Adrenal gland (tissue), 12 donors: ENCODE data around the gene RBBP7. TPM values are rescaled to one million over a fixed set of nuclear protein-coding genes. Genes with fewer than 3 reads are reported as not detected.
A peak's percentile ranks its signal among the peaks of the same experiment; 100 is the strongest.

ENCODE experiments used
- DNase-seq, 7 donors: peaks; one replicate each; pipeline ENCODE4 v3.0.0-alpha.2; 2019 to 2020
- H3K27ac ChIP-seq, 5 donors: fragments of 200-600 bp; sonication (generic) in 4 of 5; 1 replicate in 3 of 5; 2 replicates in 2 of 5; pipeline versions ENCODE4 v1.5.1 to v1.8.0; 2016 to 2020; ENCODE audit warnings: mild to moderate bottlenecking in 1 of 5
- H3K27me3 ChIP-seq: fragments of 200-600 bp; 2 replicates; pipeline ENCODE4 v1.8.0; 2021
- H3K36me3 ChIP-seq, 2 donors: fragments of 200-600 bp; replicated peaks in 1 of 2; 1 replicate in 1 of 2; 2 replicates in 1 of 2; pipeline versions ENCODE4 v1.5.1 to v1.8.0; 2018 to 2022
- H3K4me1 ChIP-seq, 2 donors: fragments of 200-600 bp; replicated peaks in 1 of 2; 1 replicate in 1 of 2; 2 replicates in 1 of 2; pipeline versions ENCODE4 v1.5.1 to v1.8.0; 2018 to 2021
- H3K4me3 ChIP-seq, 4 donors: fragments of 200-600 bp; sonication (generic) in 3 of 4; one replicate each; pipeline ENCODE4 v1.5.1; 2016 to 2018
- H3K9me3 ChIP-seq, 3 donors: fragments of 200-600 bp; sonication (generic) in 1 of 3; replicated peaks in 1 of 3; 1 replicate in 2 of 3; 2 replicates in 1 of 3; pipeline versions ENCODE4 v1.5.1 to v1.8.0; 2016 to 2021
- CTCF ChIP-seq, 6 experiments: fragments of 450-650 bp in 4 of 6; fragments of 200-600 bp in 2 of 6; sonication (generic) in 1 of 6; IDR thresholded peaks; 1 replicate in 5 of 6; 2 replicates in 1 of 6; pipeline versions ENCODE4 v1.5.1 to v1.8.0; 2016 to 2021; ENCODE audit warnings: antibody characterized with exemption in 6 of 6, mild to moderate bottlenecking in 2 of 6, moderate library complexity in 1 of 6
- POLR2A ChIP-seq, 2 donors: fragments of 450-650 bp; IDR thresholded peaks; one replicate each; pipeline ENCODE4 v1.6.1; 2017; ENCODE audit warnings: antibody characterized with exemption in 2 of 2, mild to moderate bottlenecking in 2 of 2, moderate library complexity in 1 of 2
- WGBS, 4 donors: extraction: QIAGEN DNeasy Blood & Tissue Kit in 2 of 4; methylation state at CpG; one replicate each; pipeline versions ENCODE4 v1.1.5 to v1.1.7; 2013 to 2017; 5-methylcytosine and 5-hydroxymethylcytosine counted together
- intact Hi-C, 2 donors: fragments of 100-400 bp; cut with DNase I; formaldehyde crosslinking; loops; one replicate each; pipeline versions ENCODE4 v1.14.1 to v1.15.0; 2022 to 2023
- polyA plus RNA-seq, 3 donors: library from polyadenylated mRNA; stranded (reverse); fragments of 200-250 nt in 2 of 3; fragments of 350-450 nt in 1 of 3; fragmentation: Illumina TruSeq in 1 of 3; extraction: RNeasy Lipid Tissue Mini Kit (QIAGEN cat#74804) in 1 of 3; gene quantifications; one replicate each; pipeline ENCODE4 v1.2.3, GENCODE V29; 2013 to 2014
- small RNA-seq, 2 donors: library from RNA; depleted of rRNA; stranded (forward); fragments of <200 nt; gene quantifications; one replicate each; pipeline ENCODE3, GENCODE V24; 2016
- total RNA-seq, 9 donors: library from RNA; depleted of rRNA in 4 of 9; stranded (reverse); fragments of >200 nt in 4 of 9; fragments of 120-200 nt in 1 of 9; fragmentation: NEBNext Ultra II Directional in 1 of 9; extraction: Animal tissue kit (Norgen Biotek cat#: 25700) in 1 of 9; gene quantifications; one replicate each; pipeline versions ENCODE4 v1.1.0 to v1.2.4, GENCODE V29; 2013 to 2023
- donor health status: healthy with polysubstance abuse.
- donor health status: Bipolar disorder and iron deficiency.
- donor health status: DM: yes; HTN: yes; CAD: no.
- donor health status: DM: no; HTN: no; CAD: no.
- donor health status: DM: no; HTN: no; CAD: no.
- donor health status: DM: yes; HTN: yes; CAD: no.

The RBBP7 gene
- total and polyA plus RNA-seq, 12 donors, result 175 to 1,639 (median 303) TPM

GRCh38 chrX:16804923-16805464 is 65.2 kb downstream of the RBBP7 start:
- TF ChIP-seq POLR2A (IDR thresholded peaks at IDR 0.05), result no peak
- no peak for TF ChIP-seq CTCF (IDR thresholded peaks at IDR 0.05)
- Histone ChIP-seq H3K27ac (no peak overlapping the region), H3K36me3 (no peaks in the 10 kb centered on the region), H3K4me3 (no peak overlapping the region), H3K27me3 (no peaks in the 10 kb centered on the region), H3K9me3 (no peaks in the 10 kb centered on the region), H3K4me1 (peaks cover 16% of the 10 kb centered on the region in 2 donors)
- intact Hi-C loops, result no loop called here
- WGBS, 4 donors, result 56 to 85% (median 73%) methylated on average over 5 to 8 of the region's 8 CpGs
- no peak for DNase-seq

- H3K27ac ChIP-seq, result no peak overlapping the region
- no peak overlapping the region for H3K4me3 ChIP-seq
- intact Hi-C loops, result no loop called here
- H3K27me3 ChIP-seq, result no peaks in the 10 kb centered on the region
- DNase-seq, result no peak
- TF ChIP-seq POLR2A (IDR thresholded peaks at IDR 0.05), result no peak
- no peak for TF ChIP-seq CTCF (IDR thresholded peaks at IDR 0.05)
- H3K36me3 ChIP-seq, result peaks cover 0 to 32% of the 10 kb centered on the region in 2 donors
- no peaks in the 10 kb centered on the region for H3K9me3 ChIP-seq
- no peaks in the 10 kb centered on the region for H3K4me1 ChIP-seq
- WGBS, 4 donors, result 71 to 86% (median 76%) methylated on average over 4 of the region's 4 CpGs
Measured at GRCh38 chrX:16797841-16798240, 72.3 kb downstream of the RBBP7 start.

GRCh38 chrX:16797358-16797757 is 72.8 kb downstream of the RBBP7 start:
- no peaks in the 10 kb centered on the region for H3K4me1 ChIP-seq
- no peaks in the 10 kb centered on the region for H3K27me3 ChIP-seq
- no peaks in the 10 kb centered on the region for H3K9me3 ChIP-seq
- no peak for TF ChIP-seq CTCF (IDR thresholded peaks at IDR 0.05)
- WGBS, 4 donors, result 67 to 87% (median 81%) methylated on average over 5 of the region's 5 CpGs
- no peak overlapping the region for H3K4me3 ChIP-seq
- DNase-seq, result peak in 2 of 7 donors; percentile 19 to 56
- no peak overlapping the region for H3K27ac ChIP-seq
- intact Hi-C loops, result no loop called here
- peaks cover 0 to 33% of the 10 kb centered on the region in 2 donors for H3K36me3 ChIP-seq

- no peak for TF ChIP-seq CTCF (IDR thresholded peaks at IDR 0.05)
- no peak for TF ChIP-seq POLR2A (IDR thresholded peaks at IDR 0.05)
- Histone ChIP-seq H3K4me3 (no peak overlapping the region), H3K9me3 (no peaks in the 10 kb centered on the region), H3K27me3 (no peaks in the 10 kb centered on the region), H3K4me1 (peaks cover 0 to 2% of the 10 kb centered on the region in 2 donors), H3K27ac (no peak overlapping the region), H3K36me3 (peaks cover 0 to 43% of the 10 kb centered on the region in 2 donors)
- intact Hi-C loops, result no loop called here
- WGBS, 4 donors, result 60 to 83% (median 83%) methylated on average over 4 of the region's 4 CpGs
- no peak for DNase-seq
Measured at GRCh38 chrX:16796298-16796697, 73.9 kb downstream of the RBBP7 start.

Small RNA genes within 50 kb of the gene (small RNA-seq; reads per million reads assigned to genes)
- gene RF00019 (0 reads per million in 2 donors), gene RNU4-6P (0 reads per million in 2 donors), gene RPL12P49 (0 reads per million in 2 donors)

Other genes with a start within 250 kb of the RBBP7 start
- gene S100G, start 220.2 kb downstream of the RBBP7 start, total RNA-seq, result under 1 TPM in 1 of 9 donors, not detected in 8; 0.33 TPM
- under 1 TPM in 1 of 3 donors, not detected in 2; 0.48 TPM for gene S100G, start 220.2 kb downstream of the RBBP7 start, polyA plus RNA-seq
- 10 to 100 TPM in 8 of 9 donors, 1 to 10 TPM in 1; 8.1 to 29.9 (median 17.2) TPM for gene CTPS2, start 157.7 kb downstream of the RBBP7 start, total RNA-seq
- 10 to 100 TPM; 10.9 to 35.8 (median 20.1) TPM for gene CTPS2, start 157.7 kb downstream of the RBBP7 start, polyA plus RNA-seq
- 100 to 1,000 TPM in 1 of 9 donors, 10 to 100 TPM in 8; 30.5 to 106 (median 44.0) TPM for gene SYAP1, start 150.8 kb downstream of the RBBP7 start, total RNA-seq
- gene SYAP1, start 150.8 kb downstream of the RBBP7 start, polyA plus RNA-seq, result 10 to 100 TPM; 15.8 to 87.7 (median 20.0) TPM
- 10 to 100 TPM; 15.4 to 33.2 (median 22.1) TPM for gene TXLNG, start 83.9 kb downstream of the RBBP7 start, total RNA-seq
- gene TXLNG, start 83.9 kb downstream of the RBBP7 start, polyA plus RNA-seq, result 10 to 100 TPM; 18.2 to 29.5 (median 27.0) TPM
- 10 to 100 TPM; 34.4 to 84.8 (median 42.6) TPM for gene REPS2, start 76.3 kb upstream of the RBBP7 start, total RNA-seq
- gene REPS2, start 76.3 kb upstream of the RBBP7 start, polyA plus RNA-seq, result 10 to 100 TPM; 13.9 to 87.0 (median 15.7) TPM